AG10803 (cell line): ENCODE data around the gene VARS2.

Experiments
- DNase-seq: peaks from one replicate; pipeline ENCODE4 v3.0.0; 2010; ENCODE audit warnings: low read depth
- H3K4me3 ChIP-seq: 2 replicates; pipeline ENCODE4 v1.5.1; 2011; ENCODE audit warnings: mild to moderate bottlenecking, low read length, control low read depth
- CTCF ChIP-seq: conservative IDR thresholded peaks from 2 replicates; pipeline ENCODE4 v1.5.1; 2011; ENCODE audit warnings: mild to moderate bottlenecking, low read length, control low read depth, inconsistent platforms

VARS2 gene

GRCh38 chr6:30881392-30882203, 32.4 kb upstream of the VARS2 start:
- TF ChIP-seq CTCF, result no peak
- H3K4me3 ChIP-seq, result no peak overlapping the region
- DNase-seq, result no peak

GRCh38 chr6:30882204-30882758, 31.8 kb upstream of the VARS2 start:
- TF ChIP-seq CTCF, result no peak
- no peak for DNase-seq
- H3K4me3 ChIP-seq, result no peak overlapping the region

GRCh38 chr6:30882759-30883684, 31.0 kb upstream of the VARS2 start:
- H3K4me3 ChIP-seq, result no peak overlapping the region
- DNase-seq, result no peak
- no peak for TF ChIP-seq CTCF

GRCh38 chr6:30883685-30884520, 30.1 kb upstream of the VARS2 start, which contains the start of gene DDR1:
Gene DDR1, plus strand, starts transcription at chr6:30884519. Its CDS starts 4,211 bp downstream, at chr6:30888730.
- H3K4me3 ChIP-seq, result peak within 1 kb of the TSS; percentile 78
- DNase-seq, result peak; percentile 57
- no peak for TF ChIP-seq CTCF

GRCh38 chr6:30884521-30885480, 29.2 kb upstream of the VARS2 start:
- no peak for TF ChIP-seq CTCF
- DNase-seq, result no peak
- peak overlapping the region; percentile 78 for H3K4me3 ChIP-seq

GRCh38 chr6:30885481-30885998, 28.5 kb upstream of the VARS2 start:
- peak; percentile 21 for DNase-seq
- H3K4me3 ChIP-seq, result peak overlapping the region; percentile 78
- no peak for TF ChIP-seq CTCF
